GM18526 (cell line): Measurements from ENCODE around the gene VAC14.

Experiments used
- POLR2A ChIP-seq: IDR thresholded peaks from 3 replicates; pipeline ENCODE4 v1.6.1; 2011; ENCODE audit not compliant: insufficient read length; ENCODE audit errors: extremely low read depth

VAC14 gene

DNA sequence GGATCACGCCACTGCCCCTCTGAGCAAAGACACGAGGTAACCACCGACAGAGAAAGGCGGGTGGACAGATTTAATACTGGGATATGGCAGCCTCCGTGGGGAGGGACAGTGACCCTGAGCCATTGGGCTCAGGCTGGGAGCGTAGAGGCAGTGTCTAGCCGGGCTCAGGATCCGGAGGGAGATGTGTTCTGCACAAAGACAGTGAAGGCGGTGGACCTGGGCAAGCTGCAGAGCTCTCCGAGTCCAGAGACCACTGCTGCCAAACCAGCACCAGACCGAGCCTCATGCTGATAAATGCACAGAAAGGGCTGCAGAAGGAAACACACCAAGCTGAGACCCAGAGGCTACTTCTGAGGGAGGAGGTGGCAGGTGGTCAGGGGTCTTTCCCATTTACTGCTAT is 88.6 kb downstream of the VAC14 start:
- TF ChIP-seq POLR2A = no peak

- no peak for TF ChIP-seq POLR2A
These were observed 89.5 kb downstream of the VAC14 start for GRCh38 chr16:70711211-70712031.

- no peak for TF ChIP-seq POLR2A
These were observed 90.3 kb downstream of the VAC14 start for GRCh38 chr16:70710422-70711210.

GRCh38 chr16:70709942-70710341 is 91.0 kb downstream of the VAC14 start:
- TF ChIP-seq POLR2A = no peak

DNA sequence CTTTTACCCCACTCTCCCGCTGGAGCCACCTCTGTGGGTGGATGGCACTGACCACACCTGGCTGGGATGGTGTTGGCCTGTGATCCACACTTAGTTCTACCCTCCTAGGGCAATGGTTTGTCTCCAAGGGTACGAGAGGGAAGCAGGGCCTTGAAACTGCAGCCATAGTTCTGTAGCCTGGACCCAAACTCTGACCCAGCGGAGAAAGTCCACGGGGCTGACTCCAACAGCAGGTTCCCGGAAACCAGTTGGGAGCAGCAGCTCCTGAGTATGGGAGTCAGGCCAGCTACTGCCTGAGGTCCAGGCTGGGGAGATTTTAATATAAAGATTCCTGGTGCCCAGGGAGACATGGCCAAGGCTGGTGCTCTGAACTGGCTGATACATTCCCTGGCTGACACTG is 91.5 kb downstream of the VAC14 start:
- TF ChIP-seq POLR2A = no peak

DNA sequence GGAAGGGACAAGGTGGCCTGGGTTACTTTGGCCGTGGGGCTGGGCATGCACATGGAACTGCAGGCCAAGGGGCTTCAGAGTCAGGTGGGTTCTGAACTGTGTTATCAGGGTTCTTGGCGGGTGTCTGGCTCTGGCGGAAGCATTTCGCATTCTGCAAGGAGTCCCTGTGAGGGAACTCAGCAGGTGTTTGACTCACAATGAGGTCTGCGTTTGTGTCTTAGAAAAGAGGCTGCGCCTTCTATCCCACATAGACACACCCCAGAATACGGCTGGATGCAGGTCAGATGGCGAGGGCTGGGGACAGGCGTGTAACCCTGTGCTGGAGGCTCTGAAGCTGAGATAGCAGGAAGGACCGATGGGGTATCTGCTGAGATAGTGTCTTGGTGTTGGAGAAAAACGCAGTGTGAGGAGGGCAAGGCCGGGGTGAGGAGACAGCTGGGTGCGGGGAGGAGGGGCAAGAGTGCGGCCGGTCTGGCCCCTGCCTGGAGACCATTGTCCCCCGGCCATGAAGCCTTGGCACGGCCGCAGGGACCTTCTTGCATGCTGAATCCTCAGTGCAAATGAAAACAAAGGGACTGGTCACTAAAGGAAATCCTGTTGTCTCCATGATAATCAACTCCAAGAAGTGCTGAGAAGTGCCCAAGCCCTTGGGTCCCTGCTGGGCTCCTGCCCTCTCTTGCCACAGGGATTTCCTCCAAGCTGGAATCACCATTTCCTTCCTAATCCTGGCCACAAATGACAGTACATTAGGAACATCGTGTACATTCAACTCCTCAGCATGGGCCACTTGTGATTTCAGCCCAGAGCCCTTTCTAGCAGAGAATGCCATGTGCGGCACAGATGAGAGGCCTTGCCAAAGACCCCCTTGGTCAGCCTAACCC is 92.4 kb downstream of the VAC14 start:
- TF ChIP-seq POLR2A = no peak

DNA sequence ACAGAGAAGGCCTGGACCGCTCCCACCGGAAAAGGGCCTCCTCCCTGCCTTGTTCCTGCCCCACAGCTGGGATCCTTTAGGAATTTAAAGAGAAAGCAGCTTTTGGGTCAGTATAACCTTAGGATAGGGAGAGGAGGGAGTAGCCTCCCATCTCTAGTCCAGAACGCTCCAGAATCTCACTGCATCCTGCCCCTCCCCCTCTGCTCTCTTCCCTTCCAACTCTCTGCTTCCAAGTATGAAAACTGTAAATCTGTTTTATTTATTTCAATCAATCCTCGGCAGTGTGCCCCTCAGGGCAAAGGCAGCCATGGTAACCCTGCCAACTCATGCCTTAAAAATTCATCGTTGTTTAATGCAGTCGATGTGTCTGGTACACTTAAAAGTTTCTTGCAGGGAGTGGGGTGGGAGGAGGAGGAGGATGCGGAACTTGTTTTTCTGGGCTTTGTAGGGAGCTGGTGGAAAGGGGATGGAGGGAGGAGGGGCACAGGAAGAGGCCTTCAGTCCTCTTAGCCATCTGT is 94.0 kb downstream of the VAC14 start:
- TF ChIP-seq POLR2A = no peak

- no peak for TF ChIP-seq POLR2A
These were observed 95.9 kb downstream of the VAC14 start for GRCh38 chr16:70705056-70705455.

- TF ChIP-seq POLR2A = no peak
These were observed 96.4 kb downstream of the VAC14 start for GRCh38 chr16:70704586-70704985.

DNA sequence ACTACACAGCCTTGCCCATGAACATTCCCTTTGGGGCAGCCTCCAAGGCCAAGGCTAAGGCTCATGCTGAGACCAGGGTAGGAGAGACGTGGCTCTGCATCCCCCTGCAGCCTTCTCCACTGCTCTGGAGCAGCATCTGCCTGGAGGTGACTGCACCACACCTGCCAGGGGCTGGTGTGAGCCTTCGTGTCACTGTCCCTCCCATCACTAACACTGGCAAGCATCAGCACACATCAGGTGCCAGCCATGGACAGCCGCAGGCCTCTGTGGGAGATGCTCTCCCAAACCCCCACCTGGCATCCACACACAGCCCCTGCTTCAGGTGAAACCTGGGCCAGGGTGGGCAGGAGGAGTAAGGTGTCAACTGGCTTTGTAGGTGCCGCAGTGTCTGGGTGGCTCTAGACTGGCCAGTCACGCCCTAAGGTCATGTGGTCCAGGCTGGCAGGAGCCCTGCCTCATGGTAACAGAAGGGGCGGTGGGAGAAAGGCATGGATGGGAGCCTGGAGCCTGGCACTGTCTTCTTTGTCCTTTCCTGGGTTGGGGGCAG is 97.0 kb downstream of the VAC14 start:
- no peak for TF ChIP-seq POLR2A

GRCh38 chr16:70703041-70703834 is 97.7 kb downstream of the VAC14 start:
- TF ChIP-seq POLR2A = no peak

DNA sequence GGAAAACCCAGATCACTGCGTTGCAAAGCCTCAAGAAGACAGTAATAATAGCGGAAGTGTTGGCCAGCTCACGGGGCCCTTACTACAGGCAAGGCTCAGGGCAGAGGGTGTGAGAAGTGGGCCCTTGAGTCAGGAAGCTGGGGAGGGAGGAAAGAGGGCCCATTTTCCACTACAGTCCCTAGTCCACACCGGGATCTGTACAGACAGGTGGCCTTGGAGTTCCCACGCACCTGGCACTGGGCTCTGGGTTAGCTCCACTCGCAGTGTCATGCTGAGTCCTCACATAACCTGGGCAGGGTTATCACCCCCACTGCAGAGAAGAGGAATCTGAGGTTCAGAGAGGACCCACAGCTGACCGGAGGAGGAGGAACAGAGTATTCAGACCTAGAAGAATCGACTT is 98.3 kb downstream of the VAC14 start:
- no peak for TF ChIP-seq POLR2A

DNA sequence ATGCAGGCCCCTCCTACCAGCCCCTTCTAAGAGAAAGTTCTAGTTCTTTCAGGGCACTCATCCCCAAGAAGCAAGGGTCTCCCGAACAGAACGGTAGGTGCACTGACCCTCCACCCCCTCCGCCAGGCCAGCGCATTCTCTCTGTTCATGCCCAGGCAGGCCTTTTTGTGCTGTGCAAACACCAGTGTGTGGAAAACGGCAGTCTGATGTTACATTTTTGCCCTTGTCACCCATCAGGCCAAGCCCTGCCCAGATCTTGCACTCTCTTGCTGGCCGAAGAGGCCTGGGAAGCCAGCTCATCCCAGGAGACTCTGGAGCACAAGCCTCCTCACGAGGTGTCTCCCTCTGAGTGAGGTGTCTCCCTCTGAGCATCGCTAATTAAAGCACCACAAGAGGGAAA is 99.0 kb downstream of the VAC14 start:
- no peak for TF ChIP-seq POLR2A

GRCh38 chr16:70701596-70701995 is 99.4 kb downstream of the VAC14 start:
- TF ChIP-seq POLR2A = no peak
